Osteoblast (primary cell): ENCODE results near the gene CELA2A. TPM values are rescaled to one million over a fixed set of nuclear protein-coding genes. Genes with fewer than 3 reads are reported as not detected.

ENCODE experiments used
- DNase-seq: peaks from one replicate; pipeline ENCODE4 v3.0.0; 2011; ENCODE audit warnings: low spot score, mixed read lengths; ENCODE audit not compliant: insufficient read length; ENCODE audit errors: missing footprints
- H2AFZ ChIP-seq: 2 replicates; pipeline ENCODE4 v1.6.0; 2011; ENCODE audit warnings: mild to moderate bottlenecking, low read length
- H3K27ac ChIP-seq: 2 replicates; pipeline ENCODE4 v1.5.1; 2011; ENCODE audit warnings: mild to moderate bottlenecking, low read depth, low read length, moderate library complexity
- H3K27me3 ChIP-seq: 2 replicates; pipeline ENCODE4 v1.6.0; 2012; ENCODE audit warnings: mild to moderate bottlenecking, control low read depth, inconsistent platforms, low read length, moderate library complexity; ENCODE audit not compliant: insufficient read depth
- H3K36me3 ChIP-seq: 2 replicates; pipeline ENCODE4 v1.5.1; 2011; ENCODE audit warnings: mild to moderate bottlenecking, low read length, control low read depth, moderate library complexity; ENCODE audit not compliant: insufficient read depth
- H3K4me1 ChIP-seq: 2 replicates; pipeline ENCODE4 v1.5.1; 2011; ENCODE audit warnings: mild to moderate bottlenecking, low read length, control low read depth, moderate library complexity; ENCODE audit not compliant: insufficient read depth
- H3K4me2 ChIP-seq: 2 replicates; pipeline ENCODE4 v1.6.0; 2011; ENCODE audit warnings: mild to moderate bottlenecking, low read length; ENCODE audit not compliant: insufficient read depth
- H3K4me3 ChIP-seq: fragments of 200-600 bp; sonication (generic); 3 replicates; pipeline ENCODE4 v1.5.1; 2012; ENCODE audit warnings: mild to moderate bottlenecking, low read length, inconsistent platforms; ENCODE audit not compliant: insufficient read depth
- H3K79me2 ChIP-seq: 2 replicates; pipeline ENCODE4 v1.6.0; 2012; ENCODE audit warnings: mild to moderate bottlenecking, low read length, control low read depth, inconsistent platforms; ENCODE audit not compliant: insufficient read depth
- H3K9me3 ChIP-seq: 2 replicates; pipeline ENCODE4 v1.5.1; 2011; ENCODE audit warnings: low read depth, low read length, control low read depth
- H4K20me1 ChIP-seq: 2 replicates; pipeline ENCODE4 v1.6.0; 2012; ENCODE audit warnings: mild to moderate bottlenecking, low read length, control low read depth; ENCODE audit not compliant: insufficient read depth
- total RNA-seq: library from RNA; depleted of rRNA; stranded (reverse); fragments of >200 nt; gene quantifications from 2 replicates; pipeline ENCODE4 v1.2.3, GENCODE V29; 2012
- TF ChIP-seq, protein P1 (sequence below): IDR thresholded peaks from 2 replicates; pipeline ENCODE4 v1.5.1; 2011; ENCODE audit warnings: mild to moderate bottlenecking, low read depth, low read length, moderate library complexity; ENCODE audit errors: extremely low read depth

Gene CELA2A
- total RNA-seq, 1 donor: not detected

DNA sequence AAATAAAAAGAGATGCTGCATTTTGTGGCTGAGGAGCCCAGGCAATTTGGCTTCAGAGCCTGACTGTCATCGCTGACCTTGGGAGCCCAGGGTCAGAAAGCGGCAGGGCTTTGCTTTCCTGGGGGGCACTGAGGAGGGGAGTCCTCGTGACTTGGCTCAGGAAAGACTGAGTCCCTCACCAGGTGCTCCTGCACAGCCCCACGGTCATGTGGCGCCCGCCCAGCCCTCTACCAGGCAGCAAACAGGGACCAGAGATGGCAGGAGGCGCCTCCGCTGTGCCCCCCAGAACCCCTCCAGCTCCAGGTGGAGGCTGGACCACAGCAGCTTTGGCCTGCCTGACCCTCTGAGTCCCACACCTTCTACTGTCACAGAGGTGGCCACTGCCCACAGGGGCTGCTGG is 33.7 kb upstream of the CELA2A start:
- Histone ChIP-seq H4K20me1 (peaks cover 47% of the 10 kb centered on the region), H2AFZ (no peak overlapping the region), H3K27ac (no peak overlapping the region), H3K36me3 (peaks cover 9% of the 10 kb centered on the region), H3K4me1 (peaks cover 11% of the 10 kb centered on the region), H3K79me2 (peaks cover 73% of the 10 kb centered on the region), H3K27me3 (no peaks in the 10 kb centered on the region), H3K4me3 (no peak overlapping the region), H3K4me2 (no peak overlapping the region), H3K9me3 (no peaks in the 10 kb centered on the region)
- peak; percentile 3 for DNase-seq
- TF ChIP-seq, protein P1, sequence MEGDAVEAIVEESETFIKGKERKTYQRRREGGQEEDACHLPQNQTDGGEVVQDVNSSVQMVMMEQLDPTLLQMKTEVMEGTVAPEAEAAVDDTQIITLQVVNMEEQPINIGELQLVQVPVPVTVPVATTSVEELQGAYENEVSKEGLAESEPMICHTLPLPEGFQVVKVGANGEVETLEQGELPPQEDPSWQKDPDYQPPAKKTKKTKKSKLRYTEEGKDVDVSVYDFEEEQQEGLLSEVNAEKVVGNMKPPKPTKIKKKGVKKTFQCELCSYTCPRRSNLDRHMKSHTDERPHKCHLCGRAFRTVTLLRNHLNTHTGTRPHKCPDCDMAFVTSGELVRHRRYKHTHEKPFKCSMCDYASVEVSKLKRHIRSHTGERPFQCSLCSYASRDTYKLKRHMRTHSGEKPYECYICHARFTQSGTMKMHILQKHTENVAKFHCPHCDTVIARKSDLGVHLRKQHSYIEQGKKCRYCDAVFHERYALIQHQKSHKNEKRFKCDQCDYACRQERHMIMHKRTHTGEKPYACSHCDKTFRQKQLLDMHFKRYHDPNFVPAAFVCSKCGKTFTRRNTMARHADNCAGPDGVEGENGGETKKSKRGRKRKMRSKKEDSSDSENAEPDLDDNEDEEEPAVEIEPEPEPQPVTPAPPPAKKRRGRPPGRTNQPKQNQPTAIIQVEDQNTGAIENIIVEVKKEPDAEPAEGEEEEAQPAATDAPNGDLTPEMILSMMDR: no peak

DNA sequence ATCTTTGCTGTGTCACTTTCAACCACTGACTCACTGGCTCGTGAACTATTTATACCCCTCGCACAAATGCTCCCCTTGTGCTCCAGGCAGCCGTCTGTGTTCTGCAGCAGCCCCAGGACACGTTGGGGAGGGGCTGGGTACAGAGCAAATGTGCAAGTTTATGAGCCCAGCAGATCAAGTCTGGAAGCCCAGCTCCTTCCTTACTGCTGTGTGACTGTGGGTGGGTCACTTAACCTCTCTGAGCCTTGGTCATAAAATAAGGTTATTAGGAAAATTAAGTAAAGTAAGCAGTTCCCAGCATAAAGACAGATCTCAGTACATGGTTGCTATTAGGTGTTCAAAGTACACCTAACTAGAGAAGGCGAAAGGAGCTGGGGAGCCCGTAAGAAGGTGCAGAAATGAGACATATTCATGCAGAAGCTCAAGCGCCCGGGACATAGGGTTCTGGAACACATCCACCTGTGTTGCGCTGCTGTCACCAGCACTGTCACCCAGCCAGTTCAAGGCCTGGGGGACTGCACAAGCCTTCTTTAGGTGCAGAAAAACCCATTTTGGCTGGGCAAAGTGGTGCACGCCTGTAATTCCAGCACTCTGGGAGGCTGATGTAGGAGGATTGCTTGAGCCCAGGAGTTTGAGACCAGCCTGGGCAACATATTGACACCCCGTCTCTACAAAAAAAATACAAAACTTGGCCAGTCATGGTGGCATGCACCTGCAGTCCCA is 33.0 kb upstream of the CELA2A start:
- Histone ChIP-seq H3K4me3 (no peak overlapping the region), H3K4me1 (peaks cover 11% of the 10 kb centered on the region), H3K9me3 (no peaks in the 10 kb centered on the region), H3K27ac (no peak overlapping the region), H3K79me2 (peaks cover 72% of the 10 kb centered on the region), H3K4me2 (no peak overlapping the region), H4K20me1 (peaks cover 47% of the 10 kb centered on the region), H3K27me3 (no peaks in the 10 kb centered on the region), H3K36me3 (peaks cover 9% of the 10 kb centered on the region), H2AFZ (no peak overlapping the region)
- DNase-seq: peak; percentile 79
- TF ChIP-seq, protein P1: no peak

DNA sequence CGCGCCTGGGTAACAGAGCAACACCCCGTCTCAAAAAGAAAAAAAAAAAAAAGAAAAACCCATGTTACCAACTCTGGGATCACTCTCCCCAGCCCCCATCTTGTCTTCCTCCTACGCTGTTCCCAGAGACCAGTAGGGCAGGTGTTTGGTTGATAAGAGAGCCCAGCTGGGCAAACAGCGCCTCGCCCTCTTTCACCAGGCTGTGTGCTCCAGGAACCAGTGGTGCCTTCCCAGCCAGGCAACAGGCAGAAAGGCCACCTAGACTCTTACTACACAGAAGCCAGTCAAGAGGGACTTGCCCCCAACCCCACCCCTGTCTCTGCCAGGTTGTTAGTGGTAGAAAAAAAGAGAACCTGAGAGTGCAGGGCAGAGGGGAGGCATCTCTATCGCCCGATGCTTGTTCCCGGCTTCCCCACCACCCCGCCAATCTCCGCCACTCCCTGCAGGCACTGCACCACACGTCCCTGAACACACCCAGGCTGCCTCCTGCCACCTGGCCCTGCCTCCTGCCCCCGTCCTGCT is 32.3 kb upstream of the CELA2A start:
- Histone ChIP-seq H3K79me2 (peaks cover 65% of the 10 kb centered on the region), H3K4me2 (no peak overlapping the region), H4K20me1 (peaks cover 42% of the 10 kb centered on the region), H3K4me1 (peaks cover 6% of the 10 kb centered on the region), H3K27ac (no peak overlapping the region), H3K4me3 (no peak overlapping the region), H3K9me3 (no peaks in the 10 kb centered on the region), H3K27me3 (no peaks in the 10 kb centered on the region), H3K36me3 (peaks cover 9% of the 10 kb centered on the region), H2AFZ (no peak overlapping the region)
- DNase-seq: peak; percentile 59
- TF ChIP-seq, protein P1: no peak

DNA sequence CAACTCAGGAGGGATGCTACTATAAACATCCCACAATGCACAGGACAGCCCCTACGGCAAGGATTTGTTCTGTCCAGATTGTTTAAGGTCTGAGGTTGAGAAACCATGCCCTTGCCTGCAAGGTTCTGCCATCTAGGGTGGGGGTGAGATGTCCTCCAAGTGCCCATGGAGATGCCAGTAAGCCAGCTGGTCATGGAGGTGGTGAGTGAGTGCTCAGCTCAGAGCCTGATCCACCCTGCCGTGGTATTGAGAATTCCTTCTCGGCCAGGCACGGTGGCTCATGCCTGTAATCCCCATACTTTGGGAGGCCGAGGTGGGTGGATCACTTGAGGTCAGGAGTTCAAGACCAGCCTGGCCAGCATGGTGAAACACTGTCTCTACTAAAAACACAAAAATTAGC is 31.6 kb upstream of the CELA2A start:
- H3K4me3 ChIP-seq: no peak overlapping the region
- H3K4me1 ChIP-seq: peaks cover 12% of the 10 kb centered on the region
- H2AFZ ChIP-seq: no peak overlapping the region
- no peak overlapping the region for H3K4me2 ChIP-seq
- H3K36me3 ChIP-seq: peaks cover 9% of the 10 kb centered on the region
- no peaks in the 10 kb centered on the region for H3K27me3 ChIP-seq
- H3K27ac ChIP-seq: no peak overlapping the region
- H3K9me3 ChIP-seq: no peaks in the 10 kb centered on the region
- TF ChIP-seq, protein P1: no peak
- peaks cover 57% of the 10 kb centered on the region for H3K79me2 ChIP-seq
- DNase-seq: peak; percentile 72
- peaks cover 35% of the 10 kb centered on the region for H4K20me1 ChIP-seq
